HG03103 (cell line): ENCODE results near the gene STX16.
"Not testable (repeated sequence)": the region's sequence is repeated elsewhere in the genome, so short reads cannot be mapped to it uniquely, and the experiment has no call there.

Experiments used
- ATAC-seq: cut with Tn5 transposase; IDR thresholded peaks from one replicate; pipeline ENCODE4 v1.9.1; 2021; ENCODE audit warnings: low read depth; ENCODE audit not compliant: unreplicated experiment

Gene STX16

GRCh38 chr20:58635279-58635665 lies 15.8 kb upstream of the STX16 start:
- ATAC-seq = no peak

- ATAC-seq = no peak
Observed at GRCh38 chr20:58636396-58636982, 14.6 kb upstream of the STX16 start.

GRCh38 chr20:58636983-58637421 lies 14.1 kb upstream of the STX16 start:
- no peak for ATAC-seq

DNA sequence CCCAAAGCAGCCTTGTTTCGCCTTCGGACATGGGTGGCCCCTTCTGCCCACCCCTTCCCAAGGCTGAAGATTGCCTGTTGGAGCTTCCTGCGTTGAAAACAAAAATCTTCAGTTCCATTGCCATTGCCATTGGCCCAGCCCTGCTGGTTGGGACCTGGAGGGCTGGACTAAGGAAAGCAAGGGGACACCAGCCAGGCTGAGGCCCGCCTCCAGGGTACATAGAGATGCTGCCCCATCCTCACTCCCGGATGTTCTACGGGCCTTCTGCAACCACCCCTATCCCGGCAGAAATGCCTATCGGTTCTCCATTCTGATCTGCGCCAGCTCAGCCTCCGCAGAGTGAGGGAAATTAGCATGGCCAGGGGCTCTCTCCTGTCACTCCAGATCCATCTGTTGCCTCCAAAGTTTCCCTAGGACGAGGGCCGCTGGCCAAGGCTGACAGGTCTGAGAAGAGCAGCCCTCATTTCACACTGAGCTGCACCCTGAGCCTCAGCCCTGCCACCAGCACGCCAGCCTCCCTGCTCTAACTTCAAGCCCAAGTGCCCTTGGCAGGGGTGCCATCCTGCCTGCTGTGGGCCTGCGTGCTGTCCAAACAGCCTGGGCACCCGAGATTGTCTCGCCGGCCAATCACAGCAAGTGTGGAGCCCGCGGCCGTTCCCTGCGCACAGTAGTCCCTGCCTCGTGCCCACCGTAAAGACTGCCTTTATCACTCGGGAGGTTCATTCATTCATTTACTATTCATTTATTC lies 13.4 kb upstream of the STX16 start:
- no peak for ATAC-seq

- no peak for ATAC-seq
Observed at GRCh38 chr20:58638467-58639181, 12.5 kb upstream of the STX16 start.

GRCh38 chr20:58639182-58640146 lies 11.6 kb upstream of the STX16 start:
- no peak for ATAC-seq

DNA sequence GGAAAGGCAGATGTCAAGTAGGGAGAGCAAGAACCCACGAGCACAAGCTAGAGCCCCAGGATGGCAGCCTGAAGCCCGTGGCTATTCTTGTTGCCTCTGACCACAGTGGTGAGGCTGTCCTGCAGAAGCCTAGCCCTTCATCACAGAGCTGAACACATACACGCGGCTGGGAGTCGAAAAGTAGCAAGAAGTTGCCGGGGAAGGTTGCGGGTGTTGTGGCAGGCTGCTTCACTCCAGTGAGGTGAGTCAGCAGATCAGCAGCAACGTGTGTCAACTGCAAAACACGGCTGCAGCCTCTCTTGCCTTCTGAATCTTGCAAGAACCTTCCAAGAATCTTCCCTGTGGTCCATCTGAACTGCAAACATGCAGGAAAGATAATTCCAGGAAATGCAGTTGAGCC lies 10.6 kb upstream of the STX16 start:
- no peak for ATAC-seq

DNA sequence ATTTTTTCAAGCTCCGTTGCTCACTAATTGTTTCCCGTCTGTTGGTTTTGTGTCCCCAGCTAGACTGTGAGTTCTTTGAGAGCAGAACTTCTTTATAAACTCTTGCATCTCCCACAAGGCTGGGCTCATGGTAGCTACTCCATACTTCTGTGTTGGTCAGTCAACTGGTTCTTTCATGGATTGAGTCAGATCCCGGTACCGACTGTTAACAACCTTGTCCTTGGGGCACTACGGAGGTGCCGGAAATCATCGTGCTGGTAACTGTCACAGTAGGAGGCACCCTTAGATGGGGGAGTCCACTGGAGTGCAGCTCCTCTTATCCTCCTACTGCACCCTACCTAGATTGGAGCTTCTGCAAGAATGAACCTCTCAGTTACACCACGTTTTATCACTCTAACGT lies 8.6 kb upstream of the STX16 start:
- ATAC-seq = no peak

- not testable (repeated sequence) for ATAC-seq
Observed at GRCh38 chr20:58642896-58643295, 8.2 kb upstream of the STX16 start.

GRCh38 chr20:58645412-58645968 lies 5.6 kb upstream of the STX16 start:
- no peak for ATAC-seq

GRCh38 chr20:58646257-58646656 lies 4.8 kb upstream of the STX16 start:
- no peak for ATAC-seq

- ATAC-seq = no peak
Observed at GRCh38 chr20:58646703-58647102, 4.4 kb upstream of the STX16 start.

GRCh38 chr20:58647162-58647795 lies 3.8 kb upstream of the STX16 start:
- ATAC-seq = no peak

DNA sequence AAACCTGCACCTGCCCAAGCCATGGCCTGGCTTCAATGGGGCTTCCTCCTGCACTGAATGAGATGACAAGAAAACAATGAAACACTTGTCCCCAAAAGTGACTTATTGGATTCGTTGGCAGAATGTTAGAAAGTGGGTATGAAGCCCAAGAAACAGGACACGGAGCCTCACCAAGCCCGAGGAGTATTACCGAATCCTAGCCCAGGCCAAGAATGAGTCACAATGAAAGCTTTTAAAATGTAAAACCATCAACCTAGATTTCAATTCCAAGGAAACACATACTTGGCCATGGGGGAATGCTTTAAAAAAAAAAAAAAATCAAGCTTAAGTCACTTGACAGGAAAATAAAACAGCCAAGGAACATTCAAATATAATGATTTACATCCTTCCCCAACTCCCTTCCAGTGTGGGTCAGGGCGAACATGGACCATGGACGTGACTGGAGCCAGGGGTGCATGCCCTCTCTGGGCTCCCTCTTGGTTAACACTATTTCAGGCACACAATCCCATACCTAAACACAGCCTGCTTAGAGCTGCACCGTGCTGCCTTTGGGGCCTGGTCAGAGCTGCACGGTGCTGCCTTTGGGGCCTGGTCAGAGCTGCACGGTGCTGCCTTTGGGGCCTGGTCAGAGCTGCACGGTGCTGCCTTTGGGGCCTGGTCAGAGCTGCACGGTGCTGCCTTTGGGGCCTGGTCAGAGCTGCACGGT lies 3.1 kb upstream of the STX16 start:
- no peak for ATAC-seq

- not testable (repeated sequence) for ATAC-seq
Observed at GRCh38 chr20:58648502-58648825, 2.6 kb upstream of the STX16 start.

GRCh38 chr20:58649288-58650180 lies 1.5 kb upstream of the STX16 start:
- no peak for ATAC-seq

DNA sequence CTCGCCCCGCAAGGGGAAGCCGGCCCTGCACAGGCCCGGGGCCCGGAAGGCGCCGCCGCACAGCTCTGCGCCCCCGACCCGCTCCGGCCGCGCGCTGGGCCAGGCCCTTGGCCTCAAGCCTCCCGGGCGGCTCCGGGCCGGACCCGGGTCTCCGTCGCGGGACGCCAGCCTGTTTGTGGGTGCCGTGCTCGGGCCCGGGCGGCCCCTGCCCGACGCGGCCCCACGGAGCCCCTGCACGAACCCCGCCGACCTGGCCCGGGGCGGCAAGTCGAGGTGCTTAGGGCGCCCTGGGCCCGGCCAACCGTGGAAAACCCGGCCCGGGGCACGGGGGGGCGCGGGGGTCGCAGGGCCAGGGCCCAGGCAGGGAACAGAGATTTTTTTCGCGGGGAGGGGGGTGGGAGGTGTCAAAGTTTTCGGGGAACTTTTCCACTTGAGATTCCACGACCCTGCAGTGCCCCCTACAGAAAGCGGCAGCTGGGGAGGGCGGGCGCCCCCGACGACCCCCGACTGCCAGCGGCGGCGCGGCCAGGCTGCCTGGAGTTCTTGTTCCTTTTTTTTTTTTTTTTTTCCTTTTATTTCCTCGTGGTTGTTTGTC lies 805 bp upstream of the STX16 start:
- peak; percentile 5 for ATAC-seq

- ATAC-seq = no peak
Observed at GRCh38 chr20:58651559-58651945, 469 bp downstream of the STX16 start.
